ENCODE results near the gene ADM5.

The ADM5 gene

GRCh38 chr19:49658566-49659442 lies 30.6 kb upstream of the ADM5 start:
- no peak for DNase-seq

- no peak for DNase-seq
Observed at GRCh38 chr19:49660338-49660961, 28.9 kb upstream of the ADM5 start.

- no peak for DNase-seq
Observed at GRCh38 chr19:49662011-49662410, 27.4 kb upstream of the ADM5 start.

- DNase-seq = no peak
Observed at GRCh38 chr19:49663224-49663623, 26.2 kb upstream of the ADM5 start.

- peak; percentile 90 for DNase-seq
Observed at GRCh38 chr19:49664171-49665035, 25.0 kb upstream of the ADM5 start.

- no peak for DNase-seq
Observed at GRCh38 chr19:49665036-49665350, 24.4 kb upstream of the ADM5 start.

GRCh38 chr19:49665351-49666119 lies 23.9 kb upstream of the ADM5 start, which contains the start of the genes BCL2L12 and IRF3:
TSS of gene BCL2L12 (plus strand) at chr19:49665933. CDS start at chr19:49666693, 760 bp downstream.
TSS of gene IRF3 (minus strand) at chr19:49665857. CDS start at chr19:49664838, 1,019 bp downstream.
- peak; percentile 99 for DNase-seq

DNA sequence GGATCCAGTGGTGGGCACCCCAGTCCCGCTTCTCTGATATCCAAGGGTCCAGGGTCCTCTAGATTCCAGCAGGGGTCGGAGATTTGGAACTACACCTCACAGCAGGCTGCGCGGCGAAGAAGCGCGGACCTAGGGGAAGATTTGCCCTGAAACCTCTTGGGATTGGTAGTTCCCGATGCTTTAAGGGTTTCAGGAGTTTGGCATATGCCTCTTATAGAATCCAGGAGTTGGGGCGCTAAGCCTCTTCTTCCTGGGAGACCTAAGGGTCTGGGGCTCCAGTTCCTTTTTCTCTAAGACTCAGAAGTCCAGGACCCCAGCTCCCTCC lies 23.3 kb upstream of the ADM5 start:
- DNase-seq = no peak

GRCh38 chr19:49667473-49667872 lies 21.9 kb upstream of the ADM5 start:
- DNase-seq = no peak

DNA sequence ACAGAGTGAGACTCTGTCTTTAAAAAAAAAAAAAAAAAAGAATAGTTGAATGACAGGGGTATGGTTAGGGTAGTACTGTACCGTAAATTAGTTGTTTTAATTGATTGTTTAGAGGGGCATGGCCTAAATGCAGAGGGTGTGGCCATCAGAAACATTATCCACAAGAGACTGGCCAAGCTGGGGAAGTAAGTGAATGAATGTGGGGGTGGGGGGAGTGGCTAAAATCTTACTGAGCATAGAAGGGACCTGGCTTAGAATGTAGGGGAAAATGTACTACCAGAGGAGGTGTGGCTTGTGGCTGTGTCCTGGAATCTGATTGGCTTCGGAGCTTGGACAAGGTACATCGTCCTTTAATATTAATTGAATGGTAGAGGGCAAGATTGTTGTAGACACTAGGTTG lies 19.9 kb upstream of the ADM5 start:
- no peak for DNase-seq

GRCh38 chr19:49672131-49672919 lies 17.1 kb upstream of the ADM5 start:
- peak; percentile 82 for DNase-seq

DNA sequence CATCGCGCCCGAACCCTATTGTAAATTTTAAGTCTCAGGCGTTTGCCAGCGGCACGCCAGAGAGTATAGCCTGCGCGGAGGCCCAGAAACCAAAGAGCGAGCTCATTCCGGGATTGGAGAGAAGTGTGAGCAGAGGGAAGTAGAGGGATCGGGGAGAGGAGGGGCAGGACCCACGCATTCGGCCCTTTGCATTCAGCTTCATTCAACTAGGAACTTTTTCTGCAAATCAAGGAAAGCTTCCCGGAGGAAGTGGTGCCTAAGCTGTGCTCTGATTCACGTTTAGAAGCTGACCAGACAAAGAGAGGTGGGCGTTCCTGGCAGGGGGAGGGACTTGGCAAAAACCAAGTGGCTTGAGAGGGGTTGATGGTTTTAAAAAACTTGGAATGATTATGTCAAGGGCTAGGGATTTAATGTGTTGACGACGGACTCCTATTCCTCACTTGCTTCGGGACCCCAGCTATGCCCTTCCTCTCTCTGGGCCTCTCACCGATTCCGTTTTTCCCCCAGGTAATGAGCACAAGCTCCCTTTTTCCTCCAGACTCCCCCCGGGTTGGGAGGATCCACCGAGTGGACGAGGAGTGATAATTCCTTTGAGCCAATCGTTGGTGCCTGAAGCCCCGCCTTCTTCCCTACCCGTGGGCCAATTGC lies 13.1 kb upstream of the ADM5 start:
- no peak for DNase-seq

GRCh38 chr19:49676784-49677230 lies 12.6 kb upstream of the ADM5 start:
- peak; percentile 99 for DNase-seq

- peak; percentile 62 for DNase-seq
Observed at GRCh38 chr19:49677231-49677900, 12.0 kb upstream of the ADM5 start, which contains the start of gene PRMT1. TSS of gene PRMT1 (plus strand) at chr19:49677271. CDS start at chr19:49677281, 10 bp downstream.

DNA sequence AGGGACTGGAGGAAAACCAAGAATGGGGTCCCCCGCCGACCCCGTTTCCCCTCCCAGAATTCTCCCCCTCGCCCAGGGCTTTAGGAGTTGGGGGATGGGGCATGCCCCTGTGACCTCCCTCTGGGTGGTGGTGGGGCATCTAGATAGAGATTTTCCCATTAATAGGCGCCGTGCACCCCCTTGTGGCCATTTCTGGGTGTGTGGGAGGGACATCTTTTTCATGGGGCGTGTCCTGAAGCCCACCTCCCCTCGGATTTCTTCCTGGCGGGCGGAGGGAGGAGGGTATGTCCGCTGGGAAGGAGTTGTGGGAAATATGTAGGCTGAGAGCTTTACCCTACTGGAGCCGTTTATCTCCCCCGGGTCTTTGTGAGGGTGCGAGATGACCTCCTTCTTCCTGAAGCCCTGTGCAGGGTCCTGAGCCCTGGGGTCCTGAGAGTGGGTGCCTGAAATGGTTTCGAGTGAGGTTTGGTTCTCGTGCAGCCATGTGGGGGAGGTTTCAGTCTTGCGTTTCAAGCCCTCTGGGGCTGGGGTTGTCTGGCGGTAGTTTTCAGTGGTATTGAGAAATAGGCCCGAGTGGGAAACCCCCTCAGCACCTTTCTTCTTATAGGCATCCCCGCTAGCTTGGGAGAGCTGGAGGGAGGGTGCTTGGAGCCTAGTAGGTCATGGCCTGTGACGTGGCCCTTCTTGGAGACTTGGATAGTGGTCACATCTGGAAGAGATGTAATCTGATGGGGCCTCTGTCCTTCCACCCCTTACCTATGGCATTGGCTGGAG lies 11.3 kb upstream of the ADM5 start:
- DNase-seq = peak; percentile 85

- DNase-seq = no peak
Observed at GRCh38 chr19:49678985-49679770, 10.2 kb upstream of the ADM5 start.

GRCh38 chr19:49679771-49680413 lies 9.5 kb upstream of the ADM5 start:
- DNase-seq = no peak
